ENCODE results near the gene BCAP29. TPM values are rescaled to one million over a fixed set of nuclear protein-coding genes. Genes with fewer than 3 reads are reported as not detected.
"Not testable (repeated sequence)": the region's sequence is repeated elsewhere in the genome, so short reads cannot be mapped to it uniquely, and the experiment has no call there.

BCAP29 gene, protein sequence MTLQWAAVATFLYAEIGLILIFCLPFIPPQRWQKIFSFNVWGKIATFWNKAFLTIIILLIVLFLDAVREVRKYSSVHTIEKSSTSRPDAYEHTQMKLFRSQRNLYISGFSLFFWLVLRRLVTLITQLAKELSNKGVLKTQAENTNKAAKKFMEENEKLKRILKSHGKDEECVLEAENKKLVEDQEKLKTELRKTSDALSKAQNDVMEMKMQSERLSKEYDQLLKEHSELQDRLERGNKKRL
- 92.1 TPM for total RNA-seq

DNA sequence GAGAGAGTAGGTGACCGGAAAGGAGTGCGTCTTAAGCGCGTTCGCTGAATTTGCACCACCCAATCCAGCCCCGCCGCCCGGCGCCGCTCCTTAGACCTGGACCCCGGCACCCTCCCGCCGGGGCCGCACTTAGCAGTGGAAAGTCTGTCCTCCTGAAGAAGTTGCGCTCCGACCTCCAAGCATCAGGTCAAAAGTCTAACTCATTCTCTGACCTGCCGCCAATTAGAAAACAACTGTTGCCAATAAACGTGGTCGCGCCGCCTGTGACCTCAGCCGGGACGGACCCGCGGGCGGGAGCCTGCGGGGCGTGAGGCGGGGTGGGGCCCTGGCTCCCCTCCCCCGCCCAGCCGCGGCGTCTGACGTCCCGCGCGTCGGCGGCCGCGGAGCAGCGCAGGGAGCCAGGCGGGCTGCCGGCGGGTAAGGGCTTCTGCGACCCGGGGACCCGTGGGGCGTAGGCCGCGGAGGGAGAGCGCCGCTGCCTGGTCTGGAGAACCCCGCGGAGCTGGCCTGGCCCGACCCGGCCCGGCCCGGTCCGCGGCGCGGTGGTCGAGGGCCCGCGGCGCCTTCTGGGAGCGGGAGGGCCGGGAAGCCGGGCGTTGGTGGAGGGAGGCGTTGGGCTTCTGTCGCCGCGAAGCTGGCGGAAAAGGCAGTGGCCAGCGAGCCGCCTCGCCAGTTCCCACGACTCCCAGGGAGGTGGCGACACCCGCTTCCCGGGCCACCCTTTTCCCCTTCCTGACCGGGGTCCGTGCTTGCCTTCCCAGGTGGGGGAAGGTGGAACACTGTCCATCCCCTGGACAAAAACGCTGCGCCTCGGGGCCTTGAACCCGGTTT lies at the start of gene BCAP29:
Gene BCAP29 (plus strand): TSS at position 362 of the 831 bp plus-strand sequence. CDS start 527 bp downstream, outside the sequence.
- DNase-seq (ENCODE audit: extremely low spot score in 2 of 2), result no peak
- intact Hi-C loops (cut with DNase I), result loop anchor here (2.0 kb wide), 1 partner anchor 15 kb away; no protein-coding TSS in a partner anchor
- H3K9me3 ChIP-seq, result no peaks in the 10 kb centered on the region
- H3K27ac ChIP-seq, result peak within 1 kb of the TSS; percentile 98
- peak in 1 of 2 donors; percentile 66 for TF ChIP-seq POLR2AphosphoS5 (IDR thresholded peaks at IDR 0.05; ENCODE audit: insufficient read depth in 1 of 2, low read depth in 1 of 2)
- TF ChIP-seq POLR2A (IDR thresholded peaks at IDR 0.05), result peak in 1 of 2 donors; percentile 71
- TF ChIP-seq, protein P1, sequence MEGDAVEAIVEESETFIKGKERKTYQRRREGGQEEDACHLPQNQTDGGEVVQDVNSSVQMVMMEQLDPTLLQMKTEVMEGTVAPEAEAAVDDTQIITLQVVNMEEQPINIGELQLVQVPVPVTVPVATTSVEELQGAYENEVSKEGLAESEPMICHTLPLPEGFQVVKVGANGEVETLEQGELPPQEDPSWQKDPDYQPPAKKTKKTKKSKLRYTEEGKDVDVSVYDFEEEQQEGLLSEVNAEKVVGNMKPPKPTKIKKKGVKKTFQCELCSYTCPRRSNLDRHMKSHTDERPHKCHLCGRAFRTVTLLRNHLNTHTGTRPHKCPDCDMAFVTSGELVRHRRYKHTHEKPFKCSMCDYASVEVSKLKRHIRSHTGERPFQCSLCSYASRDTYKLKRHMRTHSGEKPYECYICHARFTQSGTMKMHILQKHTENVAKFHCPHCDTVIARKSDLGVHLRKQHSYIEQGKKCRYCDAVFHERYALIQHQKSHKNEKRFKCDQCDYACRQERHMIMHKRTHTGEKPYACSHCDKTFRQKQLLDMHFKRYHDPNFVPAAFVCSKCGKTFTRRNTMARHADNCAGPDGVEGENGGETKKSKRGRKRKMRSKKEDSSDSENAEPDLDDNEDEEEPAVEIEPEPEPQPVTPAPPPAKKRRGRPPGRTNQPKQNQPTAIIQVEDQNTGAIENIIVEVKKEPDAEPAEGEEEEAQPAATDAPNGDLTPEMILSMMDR (IDR thresholded peaks at IDR 0.05), result no peak
- H3K36me3 ChIP-seq, result no peaks in the 10 kb centered on the region
- H3K4me1 ChIP-seq, result peaks cover 15% of the 10 kb centered on the region
- H3K27me3 ChIP-seq, result no peaks in the 10 kb centered on the region
- H3K4me3 ChIP-seq, result peak within 1 kb of the TSS; percentile 69 to 80

DNA sequence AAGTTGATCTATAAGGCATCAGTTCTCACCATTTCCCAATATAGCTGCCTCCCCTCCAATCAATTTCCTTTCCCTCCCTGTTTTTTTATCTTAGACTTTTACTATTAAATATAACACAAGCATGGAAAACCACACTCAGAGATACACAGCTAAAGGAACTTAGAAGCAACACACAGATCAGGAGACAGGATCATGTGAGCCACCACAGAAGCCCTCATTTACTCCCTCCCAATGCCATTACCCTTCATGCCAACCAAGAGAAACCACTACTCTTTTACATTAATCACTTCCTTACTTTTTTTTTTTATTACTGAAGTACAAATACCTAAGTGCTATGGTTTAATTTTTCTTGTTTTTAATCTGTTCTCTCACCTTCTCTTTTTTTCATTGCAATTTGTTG lies 49.3 kb upstream of the BCAP29 start:
- intact Hi-C loops (cut with DNase I), result no loop called here
- H3K4me3 ChIP-seq, result no peak overlapping the region
- TF ChIP-seq POLR2A (IDR thresholded peaks at IDR 0.05) (no peak), POLR2AphosphoS5 (IDR thresholded peaks at IDR 0.05; ENCODE audit: insufficient read depth in 1 of 2, low read depth in 1 of 2) (no peak)
- H3K27ac ChIP-seq, result no peak overlapping the region
- no peaks in the 10 kb centered on the region for H3K9me3 ChIP-seq
- no peaks in the 10 kb centered on the region for H3K36me3 ChIP-seq
- H3K4me1 ChIP-seq, result no peaks in the 10 kb centered on the region
- no peaks in the 10 kb centered on the region for H3K27me3 ChIP-seq
- DNase-seq (ENCODE audit: extremely low spot score in 2 of 2), result no peak

DNA sequence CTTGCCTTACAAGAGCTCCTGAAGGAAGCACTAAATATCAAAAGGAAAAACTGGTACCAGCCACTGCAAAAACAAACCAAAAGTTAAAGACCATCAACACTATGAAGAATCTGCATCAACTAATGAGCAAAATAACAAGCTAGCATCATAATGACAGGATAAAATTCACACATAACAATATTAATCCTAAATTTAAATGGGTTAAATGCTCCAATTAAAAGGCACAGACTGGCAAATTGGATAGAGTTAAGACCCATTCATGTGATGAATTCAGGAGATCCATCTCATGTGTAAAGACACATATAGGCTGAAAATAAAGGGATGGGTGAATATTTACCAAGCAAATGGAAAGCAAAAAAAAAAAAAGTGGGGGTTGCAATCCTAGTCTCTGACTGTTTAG lies 45.9 kb upstream of the BCAP29 start:
- intact Hi-C loops (cut with DNase I), result no loop called here
- Histone ChIP-seq H3K36me3 (no peaks in the 10 kb centered on the region), H3K27ac (no peak overlapping the region), H3K4me3 (no peak overlapping the region), H3K27me3 (no peaks in the 10 kb centered on the region), H3K9me3 (peaks cover 5% of the 10 kb centered on the region), H3K4me1 (peaks cover 7% of the 10 kb centered on the region)
- no peak for DNase-seq (ENCODE audit: extremely low spot score in 2 of 2)
- no peak for TF ChIP-seq POLR2AphosphoS5 (IDR thresholded peaks at IDR 0.05; ENCODE audit: insufficient read depth in 1 of 2, low read depth in 1 of 2)

DNA sequence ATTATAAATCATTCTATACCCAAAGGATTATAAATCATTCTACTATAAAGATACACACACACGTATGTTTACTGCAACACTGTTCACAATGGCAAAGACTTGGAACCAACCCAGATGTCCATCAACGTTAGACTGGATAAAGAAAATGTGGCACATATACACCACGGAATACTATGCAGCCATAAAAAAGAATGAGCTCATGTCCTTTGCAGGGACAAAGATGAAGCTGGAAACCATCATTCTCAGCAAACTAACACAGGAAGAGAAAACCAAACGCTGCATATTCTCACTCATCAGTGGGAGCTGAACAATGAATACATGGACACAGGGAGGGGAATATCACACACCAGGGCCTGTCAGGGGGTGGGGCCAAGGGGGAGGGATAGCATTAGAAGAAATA lies 42.8 kb upstream of the BCAP29 start:
- H3K4me1 ChIP-seq; H3K4me3 ChIP-seq; H3K27me3 ChIP-seq; intact Hi-C loops (cut with DNase I); H3K9me3 ChIP-seq; H3K36me3 ChIP-seq; H3K27ac ChIP-seq; DNase-seq (ENCODE audit: extremely low spot score in 2 of 2): not testable (repeated sequence)

DNA sequence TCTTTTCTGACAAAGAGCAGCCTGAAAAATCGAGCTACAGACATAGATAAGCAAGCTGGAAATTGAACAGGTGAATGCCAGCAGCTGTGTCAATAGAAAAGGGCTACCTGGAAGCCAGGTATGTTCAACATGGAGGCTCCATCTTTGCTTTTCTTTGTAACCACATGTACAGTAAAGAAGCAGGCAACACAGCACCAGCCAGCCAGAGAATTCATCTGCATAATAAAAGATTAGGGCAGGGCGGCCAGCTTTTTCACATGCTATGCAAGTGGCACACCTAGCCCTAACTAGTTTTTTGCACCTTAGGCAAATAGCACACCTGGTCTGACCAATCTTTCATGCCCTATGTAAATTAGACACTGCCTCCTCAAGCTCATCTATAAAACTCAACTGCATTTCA lies 42.0 kb upstream of the BCAP29 start:
- H3K27ac ChIP-seq, result no peak overlapping the region
- TF ChIP-seq, protein P1 (IDR thresholded peaks at IDR 0.05), result no peak
- TF ChIP-seq POLR2A (IDR thresholded peaks at IDR 0.05), result no peak
- no peak for TF ChIP-seq POLR2AphosphoS5 (IDR thresholded peaks at IDR 0.05; ENCODE audit: insufficient read depth in 1 of 2, low read depth in 1 of 2)
- DNase-seq (ENCODE audit: extremely low spot score in 2 of 2), result no peak

DNA sequence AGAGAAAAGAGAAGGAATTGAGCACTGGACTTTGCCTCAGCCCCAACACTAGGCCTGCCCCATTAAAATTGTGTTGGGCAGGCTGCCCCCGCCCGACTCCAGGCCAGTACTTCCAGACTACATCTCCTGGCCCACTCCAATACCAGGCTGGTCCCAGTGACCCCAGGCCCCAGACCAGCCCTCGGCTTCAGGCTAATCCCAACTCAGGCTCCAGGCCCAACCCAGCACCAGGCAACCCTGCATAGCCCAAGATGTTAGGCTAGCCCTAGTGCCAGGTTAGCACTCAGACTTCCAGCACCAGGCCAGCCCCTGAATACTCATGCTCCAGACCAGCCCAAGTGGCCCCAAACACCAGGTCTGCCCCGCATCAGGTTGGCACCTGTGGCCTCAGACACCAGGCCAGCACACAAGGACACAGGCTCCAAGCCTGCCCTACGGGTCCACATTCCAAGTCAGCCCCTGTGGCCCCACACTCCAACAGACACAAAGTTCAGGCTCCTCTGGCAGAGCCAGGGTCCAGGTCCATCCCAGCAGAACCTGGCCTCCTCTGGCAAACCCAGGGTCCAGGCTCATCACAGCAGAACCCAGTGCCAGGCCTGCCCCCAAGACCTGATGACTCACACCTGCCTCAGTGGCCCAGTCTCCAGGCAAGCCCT lies 36.6 kb upstream of the BCAP29 start:
- Histone ChIP-seq H3K27me3 (no peaks in the 10 kb centered on the region), H3K36me3 (peaks cover 0 to 20% of the 10 kb centered on the region in 2 donors), H3K27ac (peak overlapping the region; percentile 65), H3K9me3 (peaks cover 3% of the 10 kb centered on the region), H3K4me1 (peaks cover 6% of the 10 kb centered on the region), H3K4me3 (no peak overlapping the region)
- TF ChIP-seq, protein P1 (IDR thresholded peaks at IDR 0.05), result no peak
- TF ChIP-seq POLR2A (IDR thresholded peaks at IDR 0.05), result no peak
- TF ChIP-seq POLR2AphosphoS5 (IDR thresholded peaks at IDR 0.05; ENCODE audit: insufficient read depth in 1 of 2, low read depth in 1 of 2), result no peak
- intact Hi-C loops (cut with DNase I), result no loop called here
- no peak for DNase-seq (ENCODE audit: extremely low spot score in 2 of 2)

More for the DNA sequence above, 42.0 kb upstream of the BCAP29 start:
- H3K4me3 ChIP-seq, result no peak overlapping the region
- H3K9me3 ChIP-seq, result peaks cover 5% of the 10 kb centered on the region
- intact Hi-C loops (cut with DNase I), result no loop called here
- H3K36me3 ChIP-seq, result peaks cover 0 to 6% of the 10 kb centered on the region in 2 donors
- H3K4me1 ChIP-seq, result peaks cover 8% of the 10 kb centered on the region
- H3K27me3 ChIP-seq, result no peaks in the 10 kb centered on the region
